ENCODE measurements around the gene LBH.
A peak's percentile ranks its signal among the peaks of the same experiment; 100 is the strongest.

LBH gene

DNA sequence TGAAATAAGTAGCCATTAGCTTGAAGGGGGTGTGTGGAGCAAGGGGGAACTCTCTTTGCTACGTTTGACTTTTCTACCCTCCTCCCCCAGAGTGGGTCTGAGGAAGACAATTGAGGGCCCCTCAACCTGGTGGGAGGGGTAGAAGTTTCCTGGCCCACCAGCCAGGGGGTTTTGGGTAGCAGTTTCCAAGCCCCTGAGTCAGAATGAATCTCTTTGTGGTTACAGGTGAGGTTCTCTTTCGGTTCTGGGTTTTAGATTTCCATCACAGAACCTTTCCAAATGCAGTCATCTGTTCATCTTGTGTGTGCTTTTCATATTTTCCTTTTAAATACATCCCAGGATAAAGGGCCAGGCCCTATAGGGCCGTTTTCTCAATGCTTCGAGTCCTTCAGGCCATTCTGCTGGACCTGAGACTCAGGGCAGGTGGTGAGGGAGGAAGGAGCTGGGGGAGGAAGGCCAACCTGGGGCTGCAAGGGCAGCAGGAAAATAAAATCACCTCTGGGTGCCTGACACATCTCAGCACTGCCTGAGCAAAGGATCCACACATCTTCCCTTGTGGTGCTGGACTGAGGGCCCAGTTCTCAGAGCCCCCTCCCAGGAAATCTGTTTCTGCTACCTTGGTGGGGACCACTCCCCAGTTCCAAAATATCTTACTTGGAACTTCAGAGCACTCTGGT, 4.7 kb downstream of the LBH start:
- DNase-seq = no peak

DNA sequence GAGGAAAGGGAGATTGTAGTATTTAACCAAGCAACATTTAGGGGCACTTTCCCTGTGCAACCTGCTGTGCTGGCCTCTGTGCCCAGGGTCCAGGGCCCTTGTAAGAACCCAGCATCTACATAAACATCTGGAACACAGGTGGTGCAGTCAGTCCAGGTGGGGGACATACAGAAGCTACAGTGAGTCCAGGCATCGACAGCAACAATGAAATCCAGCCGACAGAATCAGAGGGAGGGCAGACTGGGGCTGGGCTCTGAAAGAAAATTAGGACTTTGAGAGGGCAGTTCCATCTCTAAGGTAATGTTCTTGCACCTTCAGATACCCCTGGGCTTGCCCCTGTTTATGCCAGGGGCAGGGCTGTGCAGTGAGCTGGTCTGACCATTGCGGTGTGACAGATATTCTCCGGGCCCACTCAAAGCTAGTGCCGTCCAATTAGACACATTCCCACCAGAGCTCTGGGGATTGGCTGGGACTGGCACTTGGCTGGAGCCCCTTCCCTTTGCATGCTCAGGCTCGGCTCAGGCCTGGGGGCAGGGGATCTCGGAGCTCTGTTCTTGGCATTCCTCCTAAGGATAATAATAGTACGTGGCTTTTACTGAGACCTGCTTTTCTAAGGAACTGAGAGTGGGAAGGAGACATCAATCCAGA, 5.4 kb downstream of the LBH start:
- no peak for DNase-seq

DNA sequence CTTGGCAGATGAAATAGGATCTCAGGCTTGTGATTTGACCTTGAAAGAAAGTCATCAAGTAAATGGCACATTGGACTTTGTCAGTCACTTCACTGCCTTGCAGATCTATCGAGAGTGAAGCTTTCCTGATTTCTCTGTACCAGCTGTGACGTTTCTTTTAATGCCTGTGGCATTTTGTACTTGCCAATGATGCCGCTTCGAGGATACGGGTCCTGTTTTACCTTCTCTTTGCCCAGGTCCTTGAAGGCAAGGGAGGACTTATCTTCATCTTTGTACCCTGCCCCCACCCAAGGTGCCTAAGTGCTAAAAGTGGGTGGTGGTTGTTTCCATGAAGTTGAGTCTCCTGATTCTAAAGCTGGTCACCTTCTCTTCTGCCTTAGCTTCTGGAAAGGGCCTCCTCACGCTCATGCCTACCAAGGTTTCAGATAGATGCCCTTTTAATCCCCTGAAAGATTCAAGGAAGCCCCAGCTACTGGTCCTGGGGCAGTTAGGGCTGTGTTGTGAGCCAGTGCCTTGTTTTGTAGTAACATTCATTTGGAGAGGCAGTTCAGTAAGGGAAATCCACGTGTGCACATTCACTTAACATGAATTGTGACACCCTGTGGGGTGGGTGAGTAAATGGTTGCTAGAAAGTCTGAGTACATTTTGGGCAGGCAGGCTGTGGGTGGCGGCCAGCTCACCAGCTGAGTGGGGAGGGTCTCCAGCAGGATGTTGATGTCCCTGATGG, 6.1 kb downstream of the LBH start:
- DNase-seq = no peak

DNA sequence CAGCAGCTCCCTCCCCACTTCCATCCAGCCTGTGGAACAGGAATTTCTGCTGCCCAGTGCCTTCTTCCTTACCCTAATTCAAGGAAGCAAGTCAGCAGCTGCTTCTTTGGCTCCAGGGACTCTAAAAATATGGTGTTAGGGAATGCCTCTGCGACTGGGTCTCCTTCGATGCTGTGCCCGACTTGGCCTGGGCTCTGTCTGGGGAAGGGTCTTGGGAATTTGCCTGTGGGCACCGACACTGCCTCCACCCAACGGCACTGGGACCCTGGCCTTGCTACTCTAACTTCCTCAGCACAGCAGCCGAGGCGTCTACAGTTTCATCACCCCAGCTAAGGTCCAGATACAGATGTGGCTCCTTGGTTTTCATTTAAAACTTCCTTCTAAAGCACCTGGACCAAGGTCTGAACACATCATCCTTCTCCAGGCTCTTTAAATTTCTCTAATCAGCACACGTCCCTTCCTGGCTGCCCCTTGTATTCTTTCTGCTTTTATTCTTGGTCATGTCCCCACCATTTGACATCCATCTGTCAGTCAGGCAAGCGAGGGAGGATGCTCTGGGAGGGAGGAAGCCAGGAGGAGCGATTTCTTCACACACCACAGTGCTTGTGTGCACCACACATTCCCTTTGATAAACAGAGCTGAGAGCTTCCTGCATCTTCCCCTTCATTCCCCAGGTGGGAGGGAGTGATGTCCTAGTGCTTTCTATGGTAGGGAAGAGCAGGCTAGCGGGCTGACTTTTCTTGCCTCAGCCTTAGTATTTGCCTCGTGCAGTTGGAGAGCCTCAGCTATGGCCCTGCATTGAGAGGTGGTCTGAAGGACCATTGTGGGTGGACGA, 6.8 kb downstream of the LBH start:
- no peak for DNase-seq

DNA sequence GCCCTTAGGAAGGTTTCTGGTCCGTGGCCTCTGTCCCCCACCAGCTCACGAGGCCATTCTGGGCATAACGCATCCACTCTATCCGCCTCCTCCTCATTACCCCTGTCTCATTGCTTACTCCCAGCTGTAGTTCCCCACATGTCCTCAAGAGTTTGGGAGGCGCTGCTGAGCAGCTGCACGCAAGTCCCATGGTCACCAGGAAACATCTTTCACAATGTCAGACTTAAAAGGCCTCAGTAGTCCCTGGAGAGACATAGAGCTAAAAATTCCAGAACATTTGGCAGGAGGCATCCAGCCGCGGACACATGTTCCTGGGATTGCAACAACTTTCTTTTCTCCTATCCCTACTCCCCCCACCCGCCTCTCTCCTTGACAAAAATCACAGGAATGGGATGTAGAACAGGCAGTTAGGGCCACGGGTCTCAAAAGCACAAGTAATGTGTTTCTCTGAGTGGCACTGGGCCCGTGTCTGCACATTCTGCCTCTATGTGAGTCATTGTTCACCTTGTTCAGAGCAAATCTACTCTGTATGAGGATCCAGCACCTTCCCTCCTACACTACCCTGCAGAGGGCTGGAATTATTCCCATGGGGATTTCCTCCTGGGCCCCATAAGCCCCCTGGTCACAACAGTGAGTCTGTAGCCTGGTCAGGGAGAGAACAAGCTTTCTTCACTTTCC, 8.1 kb downstream of the LBH start:
- peak; percentile 60 for DNase-seq

DNA sequence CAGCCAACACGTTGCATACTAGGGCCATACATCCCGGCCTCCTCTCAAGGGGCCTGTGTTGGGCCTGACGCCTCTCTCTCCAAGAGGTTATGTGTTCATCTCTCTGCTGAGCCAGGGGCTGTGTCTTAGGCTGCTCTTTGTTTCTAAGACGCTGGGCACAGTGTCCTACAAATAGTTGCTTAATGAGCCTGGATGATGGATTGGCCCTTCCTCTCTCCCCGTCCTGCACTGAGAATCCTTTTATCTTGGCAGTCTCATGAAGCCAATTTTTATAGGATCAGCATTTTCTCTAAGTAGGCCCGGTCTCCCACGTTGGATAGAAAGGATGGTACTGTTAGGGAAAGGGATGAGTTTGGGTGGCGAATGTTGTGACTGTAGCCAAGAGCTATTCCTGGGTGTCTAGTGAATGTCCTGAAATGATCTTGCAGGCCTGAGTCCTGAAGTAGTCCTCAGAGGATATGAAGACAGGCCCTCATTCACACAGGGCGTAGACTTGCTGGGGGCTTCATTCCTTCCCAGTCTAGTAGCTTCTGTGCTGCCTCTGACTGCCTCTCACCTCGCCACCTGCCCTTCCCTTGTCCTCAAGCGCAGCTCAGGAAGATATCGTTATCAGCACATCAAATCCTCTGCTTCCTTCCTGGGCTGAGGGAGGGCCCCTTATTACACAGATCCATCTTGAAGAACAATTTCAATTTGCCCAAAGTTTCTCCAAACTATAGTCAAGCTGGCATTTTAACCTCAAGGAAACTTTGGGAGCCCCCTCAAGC, 8.8 kb downstream of the LBH start:
- DNase-seq = no peak

DNA sequence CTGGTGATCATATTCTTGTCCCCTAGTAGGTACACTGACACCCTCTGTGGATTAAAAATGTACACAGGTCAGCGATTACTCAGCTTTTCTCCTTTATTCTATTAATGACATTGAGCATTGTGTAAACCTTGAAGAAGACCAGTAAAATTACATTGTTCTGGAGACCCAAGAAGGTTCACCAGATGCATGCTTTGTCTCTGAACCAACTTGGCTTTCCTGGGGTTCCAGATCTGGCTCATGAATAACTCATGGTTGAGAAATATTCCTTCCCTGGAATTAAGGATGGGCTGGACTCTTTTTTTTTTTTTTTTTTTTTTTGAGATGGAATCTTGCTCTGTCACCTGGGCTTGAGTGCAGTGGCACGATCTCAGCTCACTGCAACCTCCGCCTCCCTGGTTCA, 11.9 kb downstream of the LBH start:
- DNase-seq = no peak

DNA sequence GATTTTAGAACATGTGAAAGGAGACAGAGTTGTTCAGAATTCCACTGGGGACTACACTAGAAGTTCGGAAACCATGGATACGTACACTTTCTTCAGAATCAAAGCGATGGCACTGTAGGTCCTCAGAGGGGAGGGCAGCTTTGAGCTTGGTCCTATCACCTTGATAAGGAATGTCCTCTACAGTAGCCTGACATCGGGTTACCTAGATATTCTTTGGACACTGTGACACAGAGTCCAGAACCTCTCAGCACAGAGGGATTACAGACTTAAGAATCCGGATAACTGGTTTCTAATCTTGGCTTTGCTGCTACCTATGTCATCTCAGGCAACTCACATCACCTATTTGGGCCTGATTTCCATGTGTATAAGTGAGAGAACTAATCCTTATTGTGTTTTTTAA, 14.0 kb downstream of the LBH start:
- DNase-seq = no peak

DNA sequence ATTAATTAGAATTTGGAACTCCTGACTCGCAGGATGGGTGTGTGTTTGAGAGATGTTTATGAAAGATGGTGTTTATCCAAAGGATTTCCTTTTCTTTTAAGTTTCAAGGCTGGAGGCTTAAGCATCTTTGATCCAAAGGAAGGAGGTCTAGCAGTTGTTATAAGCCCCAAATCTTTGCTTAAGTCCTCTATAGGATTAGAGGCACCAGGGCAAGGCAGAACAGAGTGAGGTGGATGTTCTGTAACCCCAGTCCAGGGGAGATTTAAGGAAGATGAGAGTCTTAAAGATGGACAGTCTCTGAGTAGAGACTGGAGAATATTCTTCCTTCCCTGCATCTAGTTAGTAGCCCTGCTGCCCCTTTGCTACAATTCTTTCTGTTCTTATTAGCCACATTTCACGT, 17.5 kb downstream of the LBH start:
- DNase-seq = no peak

DNA sequence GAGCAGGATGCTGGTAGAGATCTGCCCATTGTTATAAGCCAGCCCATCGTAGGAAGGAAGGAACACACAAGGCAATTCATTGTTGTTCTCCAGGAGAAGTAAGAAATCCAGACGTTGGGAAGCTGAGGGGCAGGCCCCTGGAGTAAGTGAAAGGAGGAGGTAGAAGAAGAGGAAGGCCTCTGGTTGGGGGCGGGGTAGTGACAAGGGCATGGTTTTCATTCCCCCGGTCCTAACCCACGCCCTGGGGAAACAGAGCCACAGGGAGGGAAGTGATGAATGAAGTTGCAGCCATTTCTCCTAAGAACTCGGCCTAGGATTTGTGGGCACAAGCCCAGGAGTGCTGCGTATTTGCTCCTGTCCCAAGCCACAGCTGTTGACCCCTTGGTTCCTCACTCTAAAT, 18.0 kb downstream of the LBH start:
- no peak for DNase-seq

DNA sequence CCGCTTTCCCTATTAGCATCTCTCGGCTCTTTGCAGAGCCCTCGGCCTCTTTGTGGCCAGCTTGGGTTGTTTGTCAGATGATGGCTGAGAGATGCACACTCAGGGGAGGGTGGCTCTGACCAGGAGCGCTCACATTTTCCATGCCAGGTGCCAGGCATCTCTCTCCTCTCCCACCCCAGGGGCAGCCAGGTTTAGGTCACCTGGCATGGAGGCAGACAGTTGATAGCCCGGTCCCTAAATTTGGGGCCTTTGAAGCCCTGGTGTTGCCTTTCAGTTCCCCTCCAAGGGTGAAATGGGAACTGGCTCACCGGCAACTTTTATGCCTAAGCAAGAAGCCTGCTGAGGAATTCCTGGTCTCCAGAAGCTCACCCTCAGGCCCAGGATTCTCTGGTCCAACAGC, 19.1 kb downstream of the LBH start:
- DNase-seq = no peak

DNA sequence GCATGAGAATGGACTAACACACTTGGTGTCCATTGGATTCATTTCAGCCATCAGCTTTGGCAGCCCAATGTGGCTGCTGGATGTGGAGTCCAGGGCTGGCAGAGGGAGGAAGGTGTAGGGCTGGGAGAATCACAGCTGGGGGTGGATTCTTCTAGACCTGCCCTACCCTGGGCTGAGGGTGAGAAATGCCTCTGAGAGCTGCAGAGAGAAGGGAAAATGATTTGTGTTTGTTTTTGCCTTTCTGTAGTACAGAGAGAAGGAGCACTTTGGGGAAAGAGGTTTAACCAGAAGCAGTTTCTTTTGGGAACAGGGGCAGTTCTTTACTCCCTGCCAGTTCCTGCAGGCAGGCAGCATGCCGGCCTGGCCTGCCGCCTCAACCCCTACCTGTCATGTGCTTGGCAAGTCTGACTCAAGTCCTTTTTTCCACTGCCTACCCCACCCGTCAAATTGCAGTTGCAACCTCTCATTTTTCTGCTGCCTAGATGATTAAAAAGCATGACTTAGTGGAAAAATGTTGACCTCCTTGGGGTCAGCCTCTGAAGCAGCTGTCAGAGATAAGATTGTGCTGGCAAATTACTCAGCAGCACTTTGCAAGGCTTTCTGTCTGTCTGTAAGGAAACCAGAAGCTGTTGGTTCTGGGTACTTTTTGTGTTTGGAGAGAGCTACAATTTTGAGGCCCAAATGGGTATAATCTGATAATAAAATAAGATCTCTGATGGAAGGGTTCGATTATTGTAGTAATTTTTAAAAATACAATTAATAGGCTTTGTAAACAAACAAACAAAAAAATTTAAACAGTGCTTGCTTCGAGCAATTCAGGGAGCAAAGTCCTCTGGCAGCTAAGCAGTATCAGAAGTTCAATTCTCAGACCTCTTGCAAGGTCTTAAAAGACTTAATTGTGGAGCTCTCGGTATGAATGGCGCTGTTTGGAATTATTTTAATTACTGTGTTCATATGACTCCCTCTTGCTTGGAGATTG, 21.7 kb downstream of the LBH start:
- DNase-seq = no peak

DNA sequence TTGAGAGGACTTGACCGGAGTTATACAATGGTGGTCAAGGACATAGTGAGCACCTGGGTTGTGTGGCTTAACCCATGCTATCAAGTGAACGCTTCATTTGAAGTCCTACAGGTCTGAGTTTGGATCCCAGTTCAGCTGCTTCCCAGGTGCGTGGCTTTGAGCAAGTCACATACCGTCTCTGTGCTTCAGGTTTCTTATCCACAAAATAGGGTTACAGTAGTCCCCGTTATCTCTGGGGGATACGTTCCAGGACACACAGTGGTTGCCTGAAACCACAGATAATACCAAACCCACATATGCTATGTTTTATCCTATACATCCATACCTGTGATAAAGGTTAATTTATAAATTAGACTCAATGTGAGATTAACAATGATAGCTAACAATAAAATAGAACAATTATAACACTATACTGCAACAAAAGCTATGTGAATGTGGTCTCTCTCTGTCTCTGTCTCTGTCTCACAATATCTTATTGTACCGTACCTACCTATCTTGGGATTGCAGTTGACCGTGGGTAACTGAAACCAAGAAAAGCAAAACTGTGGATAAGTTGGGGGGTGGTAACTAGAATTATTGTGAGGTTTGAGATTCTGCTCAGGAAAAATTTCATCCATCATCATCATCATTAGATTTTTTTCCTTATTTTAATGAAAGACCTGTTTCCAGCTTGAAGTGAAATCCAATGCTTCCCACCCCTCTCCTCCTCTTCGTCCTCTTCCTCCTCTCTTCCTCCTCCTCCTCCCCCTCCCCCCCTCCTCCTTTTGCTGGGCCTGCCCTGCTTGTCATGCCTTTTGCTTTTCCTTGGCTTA, 22.7 kb downstream of the LBH start:
- DNase-seq = no peak

DNA sequence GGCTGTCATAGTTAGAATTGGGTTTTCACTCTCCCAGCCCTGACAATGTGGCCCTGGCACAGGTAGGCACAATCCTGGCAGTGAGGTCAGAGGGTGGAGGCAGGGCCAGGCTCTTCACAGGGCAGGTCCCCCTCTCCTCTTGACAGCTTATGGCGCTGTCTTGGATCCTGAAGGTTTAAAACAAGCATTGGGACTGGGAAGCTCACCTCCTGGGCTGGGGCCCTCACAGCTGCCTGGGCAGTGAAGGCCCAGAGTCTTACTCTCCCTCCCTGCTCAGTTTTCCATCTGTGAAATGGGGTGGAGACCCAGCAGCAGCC, 23.3 kb downstream of the LBH start:
- no peak for DNase-seq

DNA sequence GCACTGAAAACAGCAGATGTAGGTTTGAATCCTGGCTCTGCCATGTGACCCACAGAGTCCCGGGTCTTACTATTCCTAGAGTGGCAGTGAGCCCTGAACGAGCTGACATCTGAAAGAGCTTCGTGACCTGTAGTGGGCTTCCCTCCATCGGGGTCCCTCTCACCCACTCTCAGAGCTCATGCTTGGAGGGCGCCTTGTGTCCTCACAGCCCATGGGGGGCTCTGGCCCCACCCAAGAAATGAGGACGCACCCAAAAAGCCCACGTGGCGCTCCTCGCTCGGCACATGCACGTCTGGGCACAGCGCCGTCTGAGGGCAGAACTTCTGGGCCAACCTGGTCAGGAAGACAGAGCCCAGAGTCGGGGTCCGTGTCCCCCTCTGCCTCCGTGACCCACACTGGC, 23.7 kb downstream of the LBH start:
- no peak for DNase-seq

DNA sequence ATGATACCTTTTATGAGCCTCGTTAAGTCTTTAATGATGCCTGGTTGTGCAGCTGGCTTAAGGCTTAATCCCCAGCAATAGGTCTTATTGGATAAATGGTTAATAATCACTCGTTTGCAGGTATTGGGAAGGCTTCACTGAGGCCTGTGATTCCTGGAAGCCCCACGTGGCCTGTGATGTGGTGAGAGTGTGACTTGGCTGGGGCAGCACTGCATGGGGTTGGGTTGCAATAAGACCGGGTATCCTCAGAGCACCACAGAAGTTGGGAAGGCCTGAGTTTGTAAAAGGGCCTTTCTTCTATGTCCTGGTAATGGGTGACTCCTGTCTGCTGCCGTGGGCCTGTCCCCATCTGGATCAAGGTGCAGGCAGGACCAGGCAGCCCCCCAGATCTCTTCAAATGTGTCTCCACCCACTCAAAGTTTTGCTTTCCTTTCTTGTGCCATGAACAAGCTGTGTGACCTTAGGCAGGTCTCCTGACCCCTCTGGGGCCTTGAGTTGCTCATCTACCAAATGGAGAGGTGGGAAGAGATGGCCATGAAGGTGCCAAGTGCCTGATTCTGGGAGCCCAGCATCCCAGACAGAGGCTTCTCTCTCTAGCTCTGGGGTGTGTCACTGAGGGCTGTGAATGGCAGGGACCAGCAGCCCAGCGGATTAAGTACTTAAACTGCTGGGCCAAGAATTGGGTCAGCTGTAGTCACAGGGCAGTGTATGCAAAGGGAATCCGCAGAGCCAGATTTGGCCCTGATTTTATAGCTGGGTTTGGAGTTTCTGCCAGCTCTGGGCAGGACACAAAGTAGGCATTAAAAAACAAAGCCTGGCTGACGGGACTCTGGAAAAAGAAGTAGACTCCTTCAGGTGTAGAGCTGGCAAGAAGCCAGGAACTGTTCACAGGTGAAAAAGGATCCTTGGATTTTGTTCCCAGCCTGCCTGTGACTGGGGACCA, 24.4 kb downstream of the LBH start:
- no peak for DNase-seq

DNA sequence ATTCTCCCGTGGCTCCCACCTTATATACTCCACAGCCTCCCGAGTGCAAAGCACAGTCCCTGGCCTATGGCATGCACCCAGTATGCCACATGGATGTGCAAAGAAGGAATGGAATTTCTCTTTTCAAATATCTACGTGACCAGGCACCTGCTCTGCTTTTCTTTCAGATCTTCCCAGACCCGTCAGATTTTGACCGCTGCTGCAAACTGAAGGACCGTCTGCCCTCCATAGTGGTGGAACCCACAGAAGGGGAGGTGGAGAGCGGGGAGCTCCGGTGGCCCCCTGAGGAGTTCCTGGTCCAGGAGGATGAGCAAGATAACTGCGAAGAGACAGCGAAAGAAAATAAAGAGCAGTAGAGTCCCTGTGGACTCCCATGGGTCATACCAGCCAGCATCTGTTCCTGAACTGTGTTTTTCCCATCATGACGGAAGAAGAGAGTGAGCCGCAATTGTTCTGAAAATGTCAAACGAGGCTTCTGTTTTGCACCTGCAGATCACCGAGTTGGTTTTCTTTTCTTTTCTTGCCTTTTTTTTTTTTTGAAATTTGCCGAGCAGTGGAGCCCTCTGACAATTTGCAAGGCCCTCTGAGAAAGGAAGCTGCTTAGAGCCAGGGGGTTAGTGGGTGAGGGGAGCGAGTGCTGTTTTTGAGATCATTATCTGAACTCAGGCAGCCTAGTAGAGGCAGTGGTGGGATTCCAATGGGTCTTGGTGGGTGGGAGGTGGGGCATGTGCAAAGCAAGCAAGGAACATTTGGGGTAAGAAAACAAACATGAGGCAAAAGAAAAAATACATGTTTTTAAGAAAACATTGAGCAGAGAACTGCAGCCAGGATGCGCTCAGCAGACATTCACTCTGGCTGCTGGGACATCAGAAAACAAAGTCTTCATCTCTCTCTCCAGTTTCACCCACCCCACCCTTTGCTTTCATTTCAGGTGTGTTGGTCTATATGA, 26.2 kb downstream of the LBH start:
- DNase-seq = no peak

DNA sequence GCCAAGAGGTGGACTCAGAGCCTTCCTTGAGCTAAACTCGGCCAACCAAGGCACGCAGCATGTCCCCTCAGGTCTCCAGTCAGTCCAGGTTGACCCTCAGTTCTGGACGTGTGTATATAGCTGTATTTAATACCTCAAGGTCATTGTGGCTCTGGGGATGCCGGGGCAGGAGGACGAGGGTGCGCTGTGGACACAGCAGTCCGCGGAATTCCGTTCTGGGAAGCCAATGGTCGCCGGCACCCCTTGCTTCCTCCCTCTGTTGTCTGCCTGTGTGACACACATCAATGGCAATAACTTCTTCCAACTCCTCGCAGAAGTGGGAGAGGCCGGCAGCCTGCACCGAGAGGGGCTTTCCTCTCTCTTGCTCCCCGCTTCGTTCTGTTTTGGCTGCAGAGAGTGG, 27.7 kb downstream of the LBH start:
- no peak for DNase-seq

Data from effector CD4-positive, alpha-beta T cell (primary cell).